Measurements from ENCODE around the gene SRC. TPM values are rescaled to one million over a fixed set of nuclear protein-coding genes. Genes with fewer than 3 reads are reported as not detected.
A peak's percentile ranks its signal among the peaks of the same experiment; 100 is the strongest.

Gene SRC
- total RNA-seq, 1 donor from 2014 or later: 15.4 TPM

- Histone ChIP-seq H3K79me2 (ENCODE audit: low read depth) (peaks cover 13% of the 10 kb centered on the region), H2AFZ (replicated peaks) (no peak overlapping the region), H4K20me1 (ENCODE audit: low read depth) (no peaks in the 10 kb centered on the region), H3F3A (ENCODE audit: low read depth) (peaks cover 24% of the 10 kb centered on the region), H3K4me2 (no peak overlapping the region), H3K4me1 (peaks cover 43% of the 10 kb centered on the region), H3K36me3 (no peaks in the 10 kb centered on the region), H3K4me3 (no peak overlapping the region), H3K27ac (peak overlapping the region; percentile 84), H3K9ac (no peak overlapping the region), H3K9me3 (ENCODE audit: low read depth) (no peaks in the 10 kb centered on the region), H3K27me3 (no peaks in the 10 kb centered on the region)
- peaks cover 12% of the 10 kb centered on the region for H3K27me3 Mint-ChIP-seq (ENCODE audit: insufficient read depth, low read depth)
- H3K9me3 Mint-ChIP-seq: peaks cover 3% of the 10 kb centered on the region
- H3K4me3 Mint-ChIP-seq: no peak overlapping the region
- peaks cover 17% of the 10 kb centered on the region for H3K36me3 Mint-ChIP-seq
- DNase-seq (ENCODE audit: low spot score): no peak
- TF ChIP-seq EZH2 (IDR thresholded peaks at IDR 0.05) (no peak), CTCF (IDR thresholded peaks at IDR 0.05) (no peak), EZH2phosphoT487 (IDR thresholded peaks at IDR 0.05) (no peak)
- peaks cover 42% of the 10 kb centered on the region for H3K4me1 Mint-ChIP-seq
- peak overlapping the region; percentile 60 for H3K27ac Mint-ChIP-seq
Observed at GRCh38 chr20:37317316-37317715, 28.6 kb upstream of the SRC start.

GRCh38 chr20:37317994-37318640 lies 27.8 kb upstream of the SRC start:
- TF ChIP-seq CTCF (IDR thresholded peaks at IDR 0.05) (no peak), EZH2phosphoT487 (IDR thresholded peaks at IDR 0.05) (no peak), EZH2 (IDR thresholded peaks at IDR 0.05) (no peak)
- H3K9me3 Mint-ChIP-seq: peaks cover 4% of the 10 kb centered on the region
- H3K4me1 ChIP-seq: peaks cover 43% of the 10 kb centered on the region
- H3K79me2 ChIP-seq (ENCODE audit: low read depth): peaks cover 7% of the 10 kb centered on the region
- H3K4me3 Mint-ChIP-seq: no peak overlapping the region
- peak overlapping the region; percentile 67 for H3K4me2 ChIP-seq
- H3K4me3 ChIP-seq: no peak overlapping the region
- peak overlapping the region; percentile 84 for H3K27ac ChIP-seq
- no peak for DNase-seq (ENCODE audit: low spot score)
- H2AFZ ChIP-seq (replicated peaks): no peak overlapping the region
- no peaks in the 10 kb centered on the region for H3K27me3 ChIP-seq
- peaks cover 14% of the 10 kb centered on the region for H3K36me3 Mint-ChIP-seq
- peaks cover 24% of the 10 kb centered on the region for H3F3A ChIP-seq (ENCODE audit: low read depth)
- peaks cover 12% of the 10 kb centered on the region for H3K27me3 Mint-ChIP-seq (ENCODE audit: insufficient read depth, low read depth)
- no peaks in the 10 kb centered on the region for H3K36me3 ChIP-seq
- peaks cover 37% of the 10 kb centered on the region for H3K4me1 Mint-ChIP-seq
- no peaks in the 10 kb centered on the region for H4K20me1 ChIP-seq (ENCODE audit: low read depth)
- peak overlapping the region; percentile 74 for H3K27ac Mint-ChIP-seq
- H3K9me3 ChIP-seq (ENCODE audit: low read depth): no peaks in the 10 kb centered on the region
- H3K9ac ChIP-seq: no peak overlapping the region

GRCh38 chr20:37319151-37319671 lies 26.7 kb upstream of the SRC start:
- peak overlapping the region; percentile 19 for H3K27ac Mint-ChIP-seq
- Histone ChIP-seq H4K20me1 (ENCODE audit: low read depth) (no peaks in the 10 kb centered on the region), H3F3A (ENCODE audit: low read depth) (peaks cover 24% of the 10 kb centered on the region), H3K79me2 (ENCODE audit: low read depth) (no peaks in the 10 kb centered on the region), H3K36me3 (no peaks in the 10 kb centered on the region), H3K4me1 (peaks cover 35% of the 10 kb centered on the region), H3K4me2 (peak overlapping the region; percentile 67), H3K27me3 (no peaks in the 10 kb centered on the region), H3K9me3 (ENCODE audit: low read depth) (no peaks in the 10 kb centered on the region), H3K4me3 (no peak overlapping the region), H2AFZ (replicated peaks) (no peak overlapping the region), H3K27ac (peak overlapping the region; percentile 84), H3K9ac (no peak overlapping the region)
- DNase-seq (ENCODE audit: low spot score): peak; percentile 73
- peaks cover 4% of the 10 kb centered on the region for H3K9me3 Mint-ChIP-seq
- H3K36me3 Mint-ChIP-seq: peaks cover 14% of the 10 kb centered on the region
- peaks cover 7% of the 10 kb centered on the region for H3K27me3 Mint-ChIP-seq (ENCODE audit: insufficient read depth, low read depth)
- no peak overlapping the region for H3K4me3 Mint-ChIP-seq
- H3K4me1 Mint-ChIP-seq: peaks cover 30% of the 10 kb centered on the region
- TF ChIP-seq EZH2phosphoT487 (IDR thresholded peaks at IDR 0.05): no peak
- no peak for TF ChIP-seq CTCF (IDR thresholded peaks at IDR 0.05)
- TF ChIP-seq EZH2 (IDR thresholded peaks at IDR 0.05): no peak
